ENCODE measurements around the gene LEO1.
"Not testable (repeated sequence)": the region's sequence is repeated elsewhere in the genome, so short reads cannot be mapped to it uniquely, and the experiment has no call there.

LEO1 gene

DNA sequence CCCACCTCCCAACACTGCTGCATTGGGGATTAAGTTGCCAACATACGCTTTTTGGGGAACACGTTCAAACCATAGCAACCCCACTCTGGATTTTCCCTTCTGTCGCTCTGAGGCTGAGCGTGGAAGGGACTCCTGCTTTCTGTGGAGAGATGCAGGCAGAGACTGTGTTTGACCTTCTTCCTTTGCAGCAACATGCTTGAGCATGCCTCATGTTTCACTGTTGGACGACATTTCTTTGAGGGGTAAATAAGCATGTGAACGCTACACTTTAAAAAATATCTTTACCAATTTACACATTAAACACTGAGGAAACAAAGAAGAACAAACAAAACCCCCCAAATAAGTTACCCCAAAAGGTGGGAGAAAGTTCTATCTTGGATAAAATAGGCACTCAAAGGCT, 33.2 kb upstream of the LEO1 start:
- in situ Hi-C loops (cut with HindIII; ENCODE audit: low sequenced_read_pairs) = no loop called here

DNA sequence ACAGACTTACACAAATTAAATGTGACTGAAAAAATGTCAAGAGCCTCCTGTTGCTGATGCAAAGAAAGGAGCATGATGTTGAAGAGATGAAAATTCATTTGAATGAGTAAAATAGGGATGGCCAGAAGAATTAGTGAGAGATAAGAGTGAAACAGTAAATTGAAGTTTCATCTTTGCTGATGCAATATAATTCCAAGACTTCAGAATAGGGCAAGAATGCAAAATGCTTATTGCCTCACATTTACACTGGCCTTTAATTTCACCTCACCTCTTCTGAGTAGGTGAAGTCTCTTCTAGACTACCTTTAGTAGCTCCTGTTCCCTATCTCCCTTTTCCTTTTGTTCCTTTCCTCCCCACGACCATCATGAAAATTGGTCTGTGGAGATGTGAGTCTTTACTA, 32.1 kb upstream of the LEO1 start:
- in situ Hi-C loops (cut with HindIII; ENCODE audit: low sequenced_read_pairs) = no loop called here

DNA sequence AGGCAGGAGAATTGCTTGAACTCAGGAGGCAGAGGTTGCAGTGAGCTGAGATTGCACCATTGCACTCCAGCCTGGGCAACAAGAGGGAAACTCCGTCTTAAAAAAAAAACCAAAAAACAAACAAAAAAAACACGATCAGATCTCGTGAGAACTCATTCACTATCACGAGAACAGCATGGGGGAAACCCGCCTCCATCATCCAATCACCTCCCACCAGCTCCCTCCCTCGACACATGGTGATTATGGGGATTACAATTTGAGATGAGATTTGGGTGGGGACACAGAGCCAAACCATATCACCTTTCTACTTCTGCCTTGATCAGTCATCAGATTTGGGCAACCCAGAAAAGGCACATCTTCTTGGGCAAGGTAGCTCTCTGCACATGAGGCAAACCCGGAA, 31.5 kb upstream of the LEO1 start:
- in situ Hi-C loops (cut with HindIII; ENCODE audit: low sequenced_read_pairs) = not testable (repeated sequence)

DNA sequence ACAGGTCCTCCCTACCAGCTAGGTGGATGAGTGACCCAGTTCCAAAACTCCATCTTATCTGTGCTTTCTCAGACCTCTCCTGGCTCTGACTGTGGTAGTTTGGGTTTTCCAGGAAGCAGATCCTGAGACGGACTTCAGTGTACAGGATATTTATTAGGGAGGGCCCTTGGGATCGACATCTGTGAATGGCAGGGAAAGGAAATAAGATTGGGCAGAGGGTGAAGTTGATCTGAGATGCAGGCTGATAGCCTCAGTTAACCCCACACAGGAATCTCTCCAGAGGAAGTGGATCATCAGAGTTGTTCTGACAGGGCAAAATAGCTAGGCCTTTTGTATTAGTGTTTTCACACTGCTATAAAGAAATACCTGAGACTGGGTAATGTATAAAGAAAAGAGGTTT, 30.8 kb upstream of the LEO1 start:
- in situ Hi-C loops (cut with HindIII; ENCODE audit: low sequenced_read_pairs) = no loop called here

DNA sequence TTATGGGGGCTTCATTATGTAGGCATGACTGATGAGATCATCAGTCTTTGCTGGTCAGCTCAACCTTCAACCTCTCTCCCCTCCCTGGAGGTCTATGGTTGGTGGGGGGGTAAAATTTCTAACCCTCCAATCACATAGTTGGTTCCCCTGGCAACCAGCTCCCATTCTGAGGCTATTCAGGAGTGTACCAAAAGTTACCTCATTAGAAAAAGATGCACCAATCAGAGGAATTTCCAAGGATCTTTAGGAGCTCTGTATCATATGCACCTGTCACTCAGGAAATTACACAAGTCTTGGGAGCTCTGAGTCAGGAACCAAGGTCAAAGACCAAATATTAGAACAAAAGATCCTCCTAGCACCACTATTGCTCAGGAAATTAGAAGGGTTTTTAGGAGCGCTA, 21.4 kb upstream of the LEO1 start:
- in situ Hi-C loops (cut with HindIII; ENCODE audit: low sequenced_read_pairs) = no loop called here

DNA sequence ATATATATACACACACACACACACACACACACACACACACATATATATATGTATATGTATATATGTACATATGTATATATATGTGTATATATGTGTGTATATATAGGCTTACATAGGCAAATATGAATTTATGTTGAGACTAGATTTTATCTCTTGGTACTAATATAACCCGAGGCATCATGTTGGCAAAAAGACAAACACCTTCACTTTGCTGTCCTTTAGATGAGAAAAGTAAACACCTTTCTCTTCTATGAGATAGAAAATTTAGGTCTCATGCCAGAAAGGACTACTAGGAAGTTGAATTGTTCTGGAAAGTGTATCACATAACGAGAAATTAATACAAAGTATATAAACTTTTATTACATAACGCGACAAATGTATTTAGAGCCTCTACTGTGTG, 19.6 kb upstream of the LEO1 start:
- in situ Hi-C loops (cut with HindIII; ENCODE audit: low sequenced_read_pairs) = no loop called here

DNA sequence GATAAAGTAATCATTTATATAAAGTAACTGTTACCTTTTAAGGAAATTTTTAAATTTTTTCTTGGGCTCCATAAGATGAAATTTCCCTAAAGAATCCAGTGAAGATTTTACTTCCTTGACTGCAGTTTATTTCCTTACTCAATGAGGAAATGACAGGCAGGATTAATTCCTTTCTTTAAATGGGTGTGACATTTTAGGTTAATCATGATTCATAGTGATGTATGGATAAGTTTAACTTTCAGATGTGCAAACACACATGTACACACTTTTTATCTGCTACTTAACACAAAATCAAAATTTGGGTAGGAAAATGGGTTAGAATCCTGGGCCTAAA, 11.2 kb upstream of the LEO1 start:
- in situ Hi-C loops (cut with HindIII; ENCODE audit: low sequenced_read_pairs) = loop anchor here (5.0 kb wide), 3 partner anchors 55 to 160 kb away; no protein-coding TSS in a partner anchor

DNA sequence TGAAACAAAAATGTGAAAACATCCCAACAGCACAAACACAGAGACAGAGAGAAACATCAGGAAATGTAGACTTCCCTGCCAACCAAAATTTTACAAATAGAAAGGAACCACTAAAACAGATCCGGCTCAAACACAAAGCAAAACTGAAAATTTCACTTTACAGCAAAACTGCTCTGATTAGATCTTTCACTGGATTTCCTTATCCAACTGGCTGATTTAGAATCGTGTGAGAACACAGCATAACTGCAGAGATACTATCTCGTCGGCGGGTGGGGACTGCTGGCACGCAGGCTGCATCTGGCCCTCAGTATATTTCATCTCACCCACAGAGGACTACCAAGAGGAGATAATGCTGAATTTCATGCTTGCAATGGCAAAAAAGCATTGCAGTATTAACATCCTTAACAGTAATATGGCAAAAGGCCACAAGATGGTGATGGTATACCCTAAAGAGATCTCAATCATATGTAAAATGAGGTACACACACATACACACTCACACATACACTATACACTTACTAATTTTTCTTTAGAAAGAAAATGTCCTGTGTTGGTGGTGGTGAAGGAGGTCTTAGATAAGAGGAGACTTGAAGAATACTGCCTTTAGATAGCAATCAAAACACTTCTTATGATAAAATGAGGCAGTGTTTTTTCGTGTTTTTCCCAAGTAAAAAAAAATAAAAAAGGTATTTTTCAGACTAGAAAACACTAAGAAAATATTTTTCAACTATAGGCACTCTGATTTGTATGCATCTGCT, 10.6 kb upstream of the LEO1 start:
- in situ Hi-C loops (cut with HindIII; ENCODE audit: low sequenced_read_pairs) = loop anchor here (5.0 kb wide), 3 partner anchors 55 to 160 kb away; no protein-coding TSS in a partner anchor

DNA sequence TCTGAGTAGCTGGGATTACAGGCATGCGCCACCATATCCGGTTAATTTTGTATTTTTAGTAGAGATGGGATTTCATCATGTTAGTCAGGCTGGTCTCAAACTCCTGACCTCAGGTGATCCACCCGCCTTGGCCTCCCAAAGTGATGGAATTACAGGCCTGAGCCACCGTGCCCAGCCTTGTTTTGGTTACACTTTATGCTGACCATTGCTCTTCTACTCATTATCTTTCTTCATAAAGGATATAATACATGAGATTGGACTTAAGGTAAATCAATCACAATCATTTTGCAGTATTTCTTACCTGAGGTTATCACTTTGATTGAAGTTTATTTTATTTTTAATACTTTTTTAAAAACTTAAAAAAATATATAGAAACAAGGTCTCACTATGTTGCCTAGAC, 2.2 kb upstream of the LEO1 start:
- in situ Hi-C loops (cut with HindIII; ENCODE audit: low sequenced_read_pairs) = no loop called here

DNA sequence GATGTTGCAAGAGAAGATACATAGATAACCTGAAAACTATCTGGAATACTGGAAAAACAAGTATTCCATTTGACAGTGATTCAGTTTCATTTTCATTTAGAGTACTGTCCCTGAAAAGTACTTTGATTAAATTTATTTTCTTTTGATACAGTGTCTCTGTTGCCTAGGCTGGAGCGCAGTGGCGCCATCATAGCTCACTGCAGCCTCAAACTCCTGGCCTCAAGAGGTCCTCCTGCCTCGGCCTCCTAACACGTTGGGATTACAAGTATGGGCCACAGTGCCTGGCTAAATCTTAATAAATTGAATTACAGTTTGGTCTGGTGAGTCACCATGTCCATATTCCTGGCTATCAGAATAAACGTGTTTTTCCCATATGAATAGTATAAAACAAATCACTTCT, 1.6 kb upstream of the LEO1 start:
- in situ Hi-C loops (cut with HindIII; ENCODE audit: low sequenced_read_pairs) = no loop called here

DNA sequence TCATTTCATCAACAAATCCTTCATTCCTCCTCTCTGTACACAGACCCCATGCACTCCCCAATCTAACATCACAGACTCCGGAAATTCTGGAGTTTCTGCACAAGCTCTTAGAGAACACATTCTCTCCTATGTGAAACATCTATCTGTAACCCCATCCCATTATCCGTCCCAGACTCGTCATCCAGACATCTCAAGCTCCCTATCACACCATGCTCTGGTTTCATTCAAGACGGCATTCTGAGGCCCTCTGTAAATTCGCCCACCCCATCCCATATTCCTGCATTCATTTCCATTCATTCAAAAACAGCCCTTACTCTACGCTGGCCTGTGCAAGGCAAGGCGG, 575 bp downstream of the LEO1 start:
- in situ Hi-C loops (cut with HindIII; ENCODE audit: low sequenced_read_pairs) = no loop called here

DNA sequence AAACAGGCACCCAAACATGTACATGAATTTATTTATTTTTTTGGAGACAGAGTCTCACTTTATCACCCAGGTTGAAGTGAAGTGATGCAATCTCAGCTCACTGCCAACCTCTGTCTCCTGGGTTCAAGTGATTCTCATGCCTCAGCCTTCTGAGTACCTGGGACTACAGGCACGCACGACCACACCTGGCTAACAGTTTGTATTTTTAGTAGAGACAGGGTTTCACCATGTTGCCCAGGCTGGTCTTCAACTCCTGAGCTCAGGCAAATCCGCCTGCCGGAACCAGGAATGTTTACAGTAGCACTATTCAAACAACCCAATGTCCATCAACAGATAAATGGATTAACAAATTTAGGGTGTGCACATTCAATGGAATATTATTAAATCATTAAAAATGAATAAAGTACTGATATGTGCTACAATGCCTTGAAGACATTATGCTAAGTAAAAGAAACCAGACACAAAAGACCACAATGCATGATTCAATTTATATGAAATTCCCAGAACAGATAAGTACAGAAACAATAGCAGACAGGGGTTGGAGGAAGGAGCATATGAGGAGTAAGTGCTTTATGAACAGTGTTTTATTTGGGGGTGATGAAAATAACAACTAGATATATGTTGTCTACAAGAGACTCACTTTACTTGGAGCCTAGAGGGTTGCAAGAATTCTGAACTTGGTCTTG, 1.3 kb downstream of the LEO1 start:
- in situ Hi-C loops (cut with HindIII; ENCODE audit: low sequenced_read_pairs) = no loop called here

DNA sequence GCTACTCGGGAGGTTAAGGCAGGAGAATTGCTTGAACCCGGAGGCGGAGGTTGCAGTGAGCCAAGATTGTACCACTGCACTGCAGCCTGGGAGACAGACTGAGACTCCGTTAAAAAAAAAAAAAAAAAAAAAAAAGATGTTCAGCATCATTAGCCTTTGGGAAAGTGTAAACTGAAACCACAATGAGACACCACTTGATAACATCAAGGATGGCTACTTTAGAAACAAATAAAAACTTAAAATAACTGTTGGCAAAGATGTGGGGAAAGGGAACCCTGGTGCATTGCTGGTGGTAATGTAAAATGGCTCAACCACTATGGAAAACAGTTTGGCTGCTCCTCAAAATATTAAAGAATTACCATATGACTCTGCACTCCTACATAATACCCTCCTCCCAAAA, 1.9 kb downstream of the LEO1 start:
- in situ Hi-C loops (cut with HindIII; ENCODE audit: low sequenced_read_pairs) = no loop called here

DNA sequence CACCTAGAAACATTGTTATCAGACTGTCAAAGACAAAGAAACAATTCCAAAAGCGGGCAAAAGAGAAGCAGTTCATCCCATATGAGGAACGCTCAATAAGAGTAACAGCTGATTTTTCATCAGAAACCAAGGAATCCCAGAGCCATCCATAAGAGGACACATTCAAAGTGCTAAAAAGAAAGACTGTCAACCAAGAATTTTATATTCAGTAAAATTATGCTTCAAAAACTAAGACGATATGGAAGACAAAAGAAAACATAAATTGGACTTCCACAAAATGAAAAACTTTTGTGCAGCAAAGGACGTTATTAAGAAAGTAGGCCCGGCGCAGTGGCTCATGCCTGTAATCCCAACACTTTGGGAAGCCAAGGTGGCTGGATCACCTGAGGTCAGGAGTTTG, 4.0 kb downstream of the LEO1 start:
- in situ Hi-C loops (cut with HindIII; ENCODE audit: low sequenced_read_pairs) = no loop called here

DNA sequence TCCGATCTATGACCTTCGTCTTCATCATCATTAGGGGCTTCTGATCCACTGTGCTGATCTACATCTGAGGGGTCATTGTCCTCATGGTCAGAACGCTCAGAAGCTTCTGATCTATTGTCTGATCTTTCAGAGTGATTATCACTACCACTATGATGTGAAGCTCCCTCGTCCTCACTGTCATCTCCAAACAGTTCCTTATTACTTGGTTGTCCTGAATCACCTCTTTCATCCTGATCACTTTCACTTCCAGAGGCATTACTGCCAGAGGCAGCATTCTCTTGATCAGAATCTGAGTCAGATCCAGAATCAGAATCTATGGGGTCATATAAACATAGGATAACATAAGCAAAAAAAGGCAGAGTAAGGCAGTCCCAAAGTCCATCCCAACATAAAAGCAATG, 5.4 kb downstream of the LEO1 start:
- in situ Hi-C loops (cut with HindIII; ENCODE audit: low sequenced_read_pairs) = no loop called here

DNA sequence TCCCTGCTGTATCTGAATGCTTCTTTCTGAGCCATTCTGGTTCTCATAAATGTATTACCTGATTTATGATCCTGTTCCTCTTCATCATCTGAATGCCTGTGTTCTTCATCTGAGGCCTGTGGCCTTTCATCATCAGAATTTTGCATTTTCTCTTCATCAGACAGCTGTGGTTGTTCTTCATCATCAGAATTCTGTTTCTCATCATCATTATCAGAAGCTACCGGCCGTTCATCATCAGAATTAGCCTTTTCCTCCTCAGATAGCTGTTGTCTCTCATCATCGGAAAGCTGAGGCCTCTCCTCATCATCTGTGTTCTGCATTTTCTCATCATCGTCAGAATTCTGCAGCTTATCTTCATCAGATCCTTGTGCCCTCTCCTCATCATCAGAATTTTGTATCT, 5.9 kb downstream of the LEO1 start:
- in situ Hi-C loops (cut with HindIII; ENCODE audit: low sequenced_read_pairs) = no loop called here

DNA sequence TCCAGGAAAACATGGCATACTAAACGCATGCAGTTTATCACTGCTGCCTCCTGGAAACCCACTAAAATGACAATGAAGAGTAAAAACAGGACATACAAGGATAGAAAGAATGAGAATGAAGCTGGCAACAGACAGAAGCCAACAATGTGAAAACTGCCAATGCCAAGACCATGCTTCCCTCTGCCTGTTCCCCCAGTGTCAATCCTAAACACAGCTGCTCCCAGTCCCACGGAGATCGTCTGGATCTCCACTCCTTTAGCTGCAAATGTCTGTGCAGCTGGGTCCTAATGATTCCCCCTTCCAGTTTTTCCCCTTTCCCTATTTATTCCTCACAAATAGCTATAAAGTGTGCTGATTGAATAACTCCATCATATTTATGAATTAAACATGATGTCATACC, 16.1 kb downstream of the LEO1 start:
- in situ Hi-C loops (cut with HindIII; ENCODE audit: low sequenced_read_pairs) = no loop called here

DNA sequence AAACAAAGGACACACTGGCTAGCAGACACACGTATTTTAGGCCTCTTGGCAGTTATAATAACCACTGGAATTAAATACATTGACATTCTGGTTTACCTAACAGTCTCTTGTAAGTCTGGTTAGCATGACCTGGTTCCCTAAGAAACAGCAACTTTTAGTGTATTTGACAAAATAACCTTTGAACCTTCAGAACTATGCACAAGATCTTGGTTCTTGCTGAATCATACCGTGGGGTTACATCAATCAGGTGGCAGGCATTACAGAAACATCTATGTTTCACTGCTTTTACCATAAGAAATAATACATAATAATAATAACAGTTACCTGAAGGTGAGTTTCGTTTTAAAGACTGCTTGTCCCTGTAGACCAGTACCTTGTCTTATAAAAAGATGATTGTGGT, 18.8 kb downstream of the LEO1 start:
- in situ Hi-C loops (cut with HindIII; ENCODE audit: low sequenced_read_pairs) = no loop called here

DNA sequence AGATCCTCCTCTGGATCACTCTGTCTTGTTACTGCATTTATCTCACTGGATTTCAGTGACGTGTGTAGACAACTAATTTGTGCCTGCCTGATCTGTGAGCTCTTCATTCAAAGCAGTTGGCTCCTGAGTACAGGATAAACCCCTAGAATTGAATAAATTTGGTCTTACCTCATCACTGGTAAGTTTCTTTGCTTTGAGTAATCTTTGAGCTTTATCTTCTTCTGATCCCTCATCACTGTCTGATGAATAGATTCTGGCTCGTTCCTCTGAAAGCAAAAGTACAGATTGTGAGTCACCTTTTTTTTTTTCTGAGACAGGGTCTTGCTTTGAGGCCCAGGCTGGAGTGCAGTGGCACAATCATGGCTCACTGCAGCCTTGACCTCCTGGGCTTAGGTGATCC, 24.5 kb downstream of the LEO1 start:
- in situ Hi-C loops (cut with HindIII; ENCODE audit: low sequenced_read_pairs) = no loop called here

DNA sequence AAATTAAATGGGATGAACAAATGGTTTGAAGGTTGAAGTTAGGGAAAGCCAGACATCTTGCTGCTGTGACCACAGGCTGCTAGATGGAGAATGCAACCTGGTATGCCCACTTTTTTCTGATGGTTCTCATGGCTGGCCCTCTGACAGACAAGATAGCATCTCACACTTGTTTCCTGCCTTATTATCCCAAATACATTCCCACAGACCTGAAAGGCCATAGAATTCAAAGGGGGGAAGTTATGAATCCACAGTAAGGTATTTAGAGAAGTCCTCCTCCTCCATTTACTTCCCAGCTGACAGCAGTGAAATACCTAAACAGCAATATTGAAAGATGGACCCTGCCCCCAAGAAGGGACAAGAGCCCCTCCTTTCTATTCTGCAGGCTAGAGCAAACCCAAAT, 32.4 kb downstream of the LEO1 start:
- in situ Hi-C loops (cut with HindIII; ENCODE audit: low sequenced_read_pairs) = no loop called here

DNA sequence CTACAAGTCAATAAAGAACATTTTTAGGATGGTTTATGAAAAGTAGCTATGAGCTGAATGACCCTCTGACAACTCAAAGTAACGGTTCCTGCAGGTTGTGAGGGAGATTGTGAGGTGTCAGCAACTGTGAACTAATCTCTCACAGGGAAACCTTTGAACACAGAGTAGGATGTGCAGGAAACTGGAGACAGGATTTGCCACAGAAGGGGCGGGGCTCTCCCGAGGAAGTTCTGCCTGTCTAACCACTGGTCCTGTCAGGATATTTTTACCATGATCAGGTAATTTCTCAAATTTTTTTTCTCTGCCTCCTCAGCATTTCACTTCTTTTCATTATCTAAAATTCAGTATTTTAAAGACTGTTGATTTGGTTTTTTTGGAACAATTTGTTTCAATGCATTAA, 33.3 kb downstream of the LEO1 start:
- in situ Hi-C loops (cut with HindIII; ENCODE audit: low sequenced_read_pairs) = no loop called here

DNA sequence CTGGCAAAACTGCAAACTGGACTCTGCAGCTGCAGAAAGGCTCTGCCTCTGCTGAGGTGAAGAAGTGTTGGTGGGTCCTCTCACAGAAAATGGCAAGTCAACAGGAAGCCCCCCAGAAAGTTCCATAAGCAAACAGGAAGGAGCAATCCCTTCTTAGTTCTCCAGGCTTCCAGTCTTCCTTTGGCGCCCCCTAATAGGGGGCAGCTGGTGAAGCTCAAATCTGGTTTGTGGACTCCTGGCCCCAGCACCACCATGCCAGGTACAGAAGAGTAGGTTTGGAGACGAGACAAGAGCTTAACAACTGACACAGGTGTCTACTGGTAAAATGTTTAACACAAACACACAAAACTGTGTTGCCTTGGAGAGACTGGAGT, 35.5 kb downstream of the LEO1 start:
- in situ Hi-C loops (cut with HindIII; ENCODE audit: low sequenced_read_pairs) = no loop called here

Data from endothelial cell of hepatic sinusoid (primary cell).